Ishikawa (cell line): ENCODE data around the gene MCF2L2.

Experiments
- CEBPB ChIP-seq: IDR thresholded peaks from 2 replicates; pipeline ENCODE4 v1.6.1; 2012
- CREB1 ChIP-seq: IDR thresholded peaks from 2 replicates; pipeline ENCODE4 v1.6.1; 2012; ENCODE audit warnings: low read depth
- EGR1 ChIP-seq: IDR thresholded peaks from 2 replicates; pipeline ENCODE4 v1.6.1; 2012
- EP300 ChIP-seq: IDR thresholded peaks from 2 replicates; pipeline ENCODE4 v1.6.1; 2012; ENCODE audit warnings: borderline replicate concordance
- FOXM1 ChIP-seq: IDR thresholded peaks from 2 replicates; pipeline ENCODE4 v1.6.1; 2012; ENCODE audit warnings: low read depth, borderline replicate concordance
- NFIC ChIP-seq: IDR thresholded peaks from 2 replicates; pipeline ENCODE4 v1.6.1; 2012
- RAD21 ChIP-seq: IDR thresholded peaks from 2 replicates; pipeline ENCODE4 v1.6.1; 2012; ENCODE audit warnings: low read depth
- TAF1 ChIP-seq: IDR thresholded peaks from 2 replicates; pipeline ENCODE4 v1.6.1; 2012; ENCODE audit warnings: low read depth, mild to moderate bottlenecking
- TCF12 ChIP-seq: IDR thresholded peaks from 2 replicates; pipeline ENCODE4 v1.6.1; 2012; ENCODE audit warnings: low read depth
- TEAD4 ChIP-seq: IDR thresholded peaks from 2 replicates; pipeline ENCODE4 v1.6.1; 2012
- YY1 ChIP-seq: IDR thresholded peaks from 2 replicates; pipeline ENCODE4 v1.6.1; 2012; ENCODE audit warnings: low read depth
- ZBTB7A ChIP-seq: IDR thresholded peaks from 2 replicates; pipeline ENCODE4 v1.6.1; 2012; ENCODE audit warnings: low read depth
- TF ChIP-seq, protein P1 (sequence below): IDR thresholded peaks from 2 replicates; pipeline ENCODE4 v1.6.1; 2012
- TF ChIP-seq, protein P2 (sequence below): IDR thresholded peaks from 2 replicates; pipeline ENCODE4 v1.6.1; 2012
- TF ChIP-seq, protein P3 (sequence below): IDR thresholded peaks from 2 replicates; pipeline ENCODE4 v1.6.1; 2012; ENCODE audit warnings: low read depth, mild to moderate bottlenecking

MCF2L2 gene

DNA sequence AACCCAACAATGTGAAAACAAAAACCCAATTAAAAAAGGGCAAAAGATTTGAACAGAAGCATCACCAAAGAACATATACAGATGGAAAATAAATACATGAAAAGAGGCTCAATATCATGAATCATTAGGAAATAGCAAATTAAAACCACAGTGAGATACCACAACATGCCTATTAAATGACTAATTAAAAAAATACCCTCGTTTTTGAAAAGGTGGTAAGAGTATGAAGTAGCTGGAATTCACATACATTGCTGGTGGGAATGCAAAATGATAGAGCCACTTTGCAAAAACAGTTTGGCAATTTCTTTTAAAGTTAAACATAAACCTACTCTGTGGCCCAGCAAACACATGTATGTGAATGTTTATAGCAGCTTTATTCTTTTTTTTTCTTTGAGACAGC is 99.6 kb downstream of the MCF2L2 start:
- no peak for TF ChIP-seq YY1
- no peak for TF ChIP-seq TAF1

- TF ChIP-seq TEAD4: no peak
- TF ChIP-seq TAF1: no peak
- TF ChIP-seq ZBTB7A: no peak
- TF ChIP-seq CEBPB: no peak
- TF ChIP-seq, protein P1, sequence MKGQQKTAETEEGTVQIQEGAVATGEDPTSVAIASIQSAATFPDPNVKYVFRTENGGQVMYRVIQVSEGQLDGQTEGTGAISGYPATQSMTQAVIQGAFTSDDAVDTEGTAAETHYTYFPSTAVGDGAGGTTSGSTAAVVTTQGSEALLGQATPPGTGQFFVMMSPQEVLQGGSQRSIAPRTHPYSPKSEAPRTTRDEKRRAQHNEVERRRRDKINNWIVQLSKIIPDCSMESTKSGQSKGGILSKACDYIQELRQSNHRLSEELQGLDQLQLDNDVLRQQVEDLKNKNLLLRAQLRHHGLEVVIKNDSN: no peak
- TF ChIP-seq CREB1: no peak
- no peak for TF ChIP-seq NFIC
- TF ChIP-seq, protein P2, sequence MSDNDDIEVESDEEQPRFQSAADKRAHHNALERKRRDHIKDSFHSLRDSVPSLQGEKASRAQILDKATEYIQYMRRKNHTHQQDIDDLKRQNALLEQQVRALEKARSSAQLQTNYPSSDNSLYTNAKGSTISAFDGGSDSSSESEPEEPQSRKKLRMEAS: no peak
- TF ChIP-seq, protein P3, sequence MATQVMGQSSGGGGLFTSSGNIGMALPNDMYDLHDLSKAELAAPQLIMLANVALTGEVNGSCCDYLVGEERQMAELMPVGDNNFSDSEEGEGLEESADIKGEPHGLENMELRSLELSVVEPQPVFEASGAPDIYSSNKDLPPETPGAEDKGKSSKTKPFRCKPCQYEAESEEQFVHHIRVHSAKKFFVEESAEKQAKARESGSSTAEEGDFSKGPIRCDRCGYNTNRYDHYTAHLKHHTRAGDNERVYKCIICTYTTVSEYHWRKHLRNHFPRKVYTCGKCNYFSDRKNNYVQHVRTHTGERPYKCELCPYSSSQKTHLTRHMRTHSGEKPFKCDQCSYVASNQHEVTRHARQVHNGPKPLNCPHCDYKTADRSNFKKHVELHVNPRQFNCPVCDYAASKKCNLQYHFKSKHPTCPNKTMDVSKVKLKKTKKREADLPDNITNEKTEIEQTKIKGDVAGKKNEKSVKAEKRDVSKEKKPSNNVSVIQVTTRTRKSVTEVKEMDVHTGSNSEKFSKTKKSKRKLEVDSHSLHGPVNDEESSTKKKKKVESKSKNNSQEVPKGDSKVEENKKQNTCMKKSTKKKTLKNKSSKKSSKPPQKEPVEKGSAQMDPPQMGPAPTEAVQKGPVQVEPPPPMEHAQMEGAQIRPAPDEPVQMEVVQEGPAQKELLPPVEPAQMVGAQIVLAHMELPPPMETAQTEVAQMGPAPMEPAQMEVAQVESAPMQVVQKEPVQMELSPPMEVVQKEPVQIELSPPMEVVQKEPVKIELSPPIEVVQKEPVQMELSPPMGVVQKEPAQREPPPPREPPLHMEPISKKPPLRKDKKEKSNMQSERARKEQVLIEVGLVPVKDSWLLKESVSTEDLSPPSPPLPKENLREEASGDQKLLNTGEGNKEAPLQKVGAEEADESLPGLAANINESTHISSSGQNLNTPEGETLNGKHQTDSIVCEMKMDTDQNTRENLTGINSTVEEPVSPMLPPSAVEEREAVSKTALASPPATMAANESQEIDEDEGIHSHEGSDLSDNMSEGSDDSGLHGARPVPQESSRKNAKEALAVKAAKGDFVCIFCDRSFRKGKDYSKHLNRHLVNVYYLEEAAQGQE: no peak
- TF ChIP-seq FOXM1: no peak
- no peak for TF ChIP-seq EP300
- no peak for TF ChIP-seq TCF12
- TF ChIP-seq YY1: no peak
- TF ChIP-seq EGR1: no peak
Measured at GRCh38 chr3:183328164-183328563, 100.3 kb downstream of the MCF2L2 start.

- no peak for TF ChIP-seq RAD21
- TF ChIP-seq TEAD4: no peak
- no peak for TF ChIP-seq TCF12
- TF ChIP-seq, protein P2: no peak
- TF ChIP-seq CEBPB: no peak
- no peak for TF ChIP-seq EGR1
- TF ChIP-seq, protein P1: no peak
- TF ChIP-seq, protein P3: no peak
- no peak for TF ChIP-seq ZBTB7A
- TF ChIP-seq YY1: no peak
- no peak for TF ChIP-seq TAF1
- no peak for TF ChIP-seq CREB1
Measured at GRCh38 chr3:183327343-183327742, 101.1 kb downstream of the MCF2L2 start.

- TF ChIP-seq, protein P2: no peak
- TF ChIP-seq NFIC (no peak), TCF12 (no peak), TEAD4 (no peak), RAD21 (no peak), ZBTB7A (no peak), EP300 (no peak), FOXM1 (no peak), EGR1 (no peak), YY1 (no peak), CEBPB (no peak), CREB1 (no peak), TAF1 (no peak)
- TF ChIP-seq, protein P3: no peak
- TF ChIP-seq, protein P1: no peak
Measured at GRCh38 chr3:183324083-183324482, 104.3 kb downstream of the MCF2L2 start.
